IPS-NIHi7 (cell line): ENCODE measurements around the gene PISD.

ENCODE experiments used
- DNase-seq: peaks from one replicate; pipeline ENCODE4 v3.0.0; 2012; ENCODE audit warnings: mixed read lengths; ENCODE audit errors: extremely low spot score

PISD gene

DNA sequence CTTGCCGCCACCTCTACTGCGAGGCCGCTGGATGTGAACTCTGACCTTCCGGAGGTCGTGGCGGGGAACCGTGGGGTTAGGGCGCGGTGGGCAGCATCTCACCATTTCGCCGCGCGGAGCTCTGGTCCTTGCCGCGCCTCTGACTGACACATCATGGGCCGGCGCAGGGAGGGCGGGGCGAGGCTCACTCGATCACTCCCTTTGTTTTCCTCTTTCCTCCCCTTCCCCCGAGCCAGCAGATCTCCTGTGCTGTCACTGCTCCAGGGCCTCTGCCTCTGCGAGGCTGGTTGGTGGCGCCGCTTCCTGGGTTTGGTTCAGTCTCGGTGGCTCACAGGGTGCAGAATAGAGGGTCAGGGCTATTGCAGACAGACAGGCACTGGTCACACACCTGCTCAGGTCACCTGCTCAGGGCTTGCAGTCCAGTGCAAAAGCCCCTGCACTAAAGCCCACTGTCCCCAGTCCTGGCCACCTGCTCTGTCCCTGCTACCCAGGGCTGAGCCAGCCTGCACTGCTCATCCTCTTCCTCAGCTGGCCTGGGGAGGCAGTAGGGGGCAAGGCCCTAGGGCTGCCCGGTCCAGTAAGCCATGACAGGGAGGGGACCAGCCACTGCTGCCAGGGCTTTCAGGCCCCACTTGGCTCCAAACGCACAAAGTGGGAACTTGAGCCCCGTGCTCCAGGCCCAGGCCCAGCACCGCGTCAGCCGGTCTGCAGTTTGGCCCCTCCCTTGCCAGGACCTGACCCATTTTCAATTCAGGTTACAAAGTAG, 36.2 kb downstream of the PISD start:
- DNase-seq = peak; percentile 90

DNA sequence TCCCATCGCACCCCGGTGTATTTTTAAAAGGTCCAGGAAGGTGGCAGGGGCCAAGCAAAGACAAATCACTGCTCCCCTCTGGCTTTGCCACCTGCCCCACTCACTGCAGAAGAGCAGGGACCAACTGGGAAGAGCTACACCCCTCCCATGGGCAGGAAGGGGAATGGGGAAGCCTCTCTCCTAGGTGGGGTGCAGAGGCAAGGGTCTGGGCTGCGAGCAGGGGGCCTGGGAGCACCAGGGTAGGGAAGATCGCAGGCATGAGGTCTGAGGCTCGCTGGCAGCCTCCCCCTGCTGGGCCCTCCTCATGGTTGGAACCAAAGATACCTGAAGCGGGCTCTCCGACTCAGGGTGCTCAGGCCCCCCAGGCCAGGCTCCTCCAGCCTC, 36.8 kb downstream of the PISD start:
- no peak for DNase-seq

DNA sequence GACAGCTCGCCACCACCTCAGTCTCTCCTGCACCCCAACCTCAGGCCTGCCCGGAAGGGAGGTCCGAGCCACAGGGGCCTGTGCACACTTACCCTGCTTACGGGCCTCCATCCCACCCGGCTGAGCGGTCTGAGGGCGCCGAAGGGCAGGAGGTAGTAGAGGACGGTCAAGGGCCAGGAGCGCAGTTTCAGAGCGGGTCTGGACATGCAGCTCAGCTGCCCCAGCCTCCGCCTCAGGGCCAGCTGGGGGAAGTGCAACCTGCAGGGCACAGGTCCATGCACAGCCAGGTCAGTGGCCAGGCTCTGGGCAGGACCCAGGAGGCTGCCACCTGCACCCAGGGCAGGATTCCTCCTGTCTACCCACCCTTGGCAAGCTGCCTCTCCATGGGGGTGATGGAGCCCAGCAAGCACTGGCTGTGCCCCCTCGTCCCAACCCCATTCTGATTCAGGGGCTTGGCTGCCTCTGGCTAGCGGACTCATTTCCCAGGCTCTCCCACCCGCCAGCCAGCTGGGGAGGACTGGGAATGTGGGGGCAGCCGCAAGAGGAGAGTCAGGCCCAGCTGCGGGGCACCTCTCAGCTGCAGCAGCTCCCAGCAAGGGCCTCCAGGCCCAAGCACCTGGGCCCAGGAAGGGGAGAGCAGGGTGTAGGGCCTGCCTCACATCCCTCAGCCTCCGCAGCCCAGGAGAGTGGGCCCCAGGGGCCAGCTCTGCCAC, 38.3 kb downstream of the PISD start:
- DNase-seq = no peak

DNA sequence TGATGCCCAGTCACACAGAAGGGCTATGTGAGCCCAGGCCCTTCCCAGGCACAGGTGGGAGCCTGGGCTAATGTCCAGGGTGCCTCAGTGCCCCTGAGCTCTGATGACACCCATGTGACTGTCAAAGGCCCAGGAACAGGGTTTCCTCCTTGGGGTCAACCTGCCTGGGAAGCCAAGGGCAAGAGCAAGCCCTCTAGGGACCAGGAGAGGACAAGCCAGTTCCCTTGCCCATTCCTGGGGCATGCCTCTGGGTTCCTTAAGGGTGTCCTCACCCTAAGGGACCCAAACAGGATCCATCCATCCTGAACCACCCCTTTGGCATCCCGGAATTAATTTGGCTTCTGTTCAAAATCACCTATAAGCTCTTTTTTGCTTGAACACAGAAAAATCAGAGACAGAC, 39.0 kb downstream of the PISD start:
- DNase-seq = no peak

DNA sequence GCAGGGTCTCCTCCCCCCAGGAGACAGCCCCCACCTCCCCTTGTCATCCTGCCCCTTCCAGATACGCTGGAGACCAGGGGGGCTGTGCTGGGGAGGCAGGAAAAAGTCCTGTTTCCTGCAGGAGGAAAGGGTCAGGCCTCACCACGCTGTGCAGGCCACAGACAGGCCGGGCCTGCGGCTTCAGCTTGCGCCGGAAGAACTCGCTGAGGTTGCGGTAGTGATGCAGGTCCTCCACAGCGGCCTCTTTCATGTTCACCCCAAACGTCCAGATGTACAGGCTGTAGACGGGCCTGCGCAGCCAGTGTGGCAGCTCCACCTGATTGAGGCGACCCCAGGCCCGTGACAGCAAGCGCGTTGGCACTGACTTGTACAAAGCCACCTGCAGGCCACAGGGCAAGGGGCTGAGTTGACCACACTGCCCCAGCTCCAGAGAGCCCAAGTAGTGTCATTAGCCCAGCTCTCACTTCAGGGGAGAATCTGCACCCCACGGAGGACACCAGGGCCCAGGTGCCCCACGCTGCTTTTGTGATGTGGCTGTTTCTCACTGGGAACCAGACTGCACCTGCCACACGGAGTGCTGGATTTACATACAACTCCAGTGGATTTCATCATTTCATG, 40.4 kb downstream of the PISD start:
- no peak for DNase-seq

DNA sequence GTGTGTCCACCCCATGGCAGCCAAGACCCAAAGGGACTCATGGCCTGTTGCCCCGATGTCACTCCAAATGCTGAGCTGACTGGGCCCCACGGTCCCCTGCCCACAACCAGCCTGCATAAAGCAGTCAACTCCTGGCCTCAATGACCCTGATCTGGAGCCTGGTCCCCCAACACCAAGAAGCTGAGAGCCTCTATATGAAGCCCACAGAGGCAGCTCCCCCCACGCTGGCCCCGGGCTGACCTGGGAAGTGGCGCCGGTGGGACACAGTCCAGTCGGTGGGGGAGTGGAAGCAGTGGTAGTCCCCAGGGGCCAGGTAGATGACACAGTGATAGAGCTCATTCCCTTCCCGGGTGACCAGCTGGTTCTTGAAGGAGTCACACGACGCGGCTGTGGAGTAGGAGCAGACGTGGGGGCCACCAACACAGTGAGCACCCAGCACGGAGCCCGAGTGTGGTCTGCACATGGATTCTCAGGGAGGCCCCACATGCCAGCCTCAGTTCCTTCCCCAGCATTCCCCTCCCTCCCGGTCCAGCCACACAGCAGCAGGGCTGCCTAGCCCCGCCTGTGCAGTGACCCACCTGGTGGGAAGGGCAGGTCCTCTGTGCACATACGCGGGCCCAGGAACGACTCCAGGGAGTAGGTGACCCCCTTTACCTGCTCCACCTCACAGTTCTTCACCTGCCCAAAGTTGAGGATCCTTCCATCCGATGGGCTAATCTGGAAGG, 41.1 kb downstream of the PISD start:
- DNase-seq = no peak

DNA sequence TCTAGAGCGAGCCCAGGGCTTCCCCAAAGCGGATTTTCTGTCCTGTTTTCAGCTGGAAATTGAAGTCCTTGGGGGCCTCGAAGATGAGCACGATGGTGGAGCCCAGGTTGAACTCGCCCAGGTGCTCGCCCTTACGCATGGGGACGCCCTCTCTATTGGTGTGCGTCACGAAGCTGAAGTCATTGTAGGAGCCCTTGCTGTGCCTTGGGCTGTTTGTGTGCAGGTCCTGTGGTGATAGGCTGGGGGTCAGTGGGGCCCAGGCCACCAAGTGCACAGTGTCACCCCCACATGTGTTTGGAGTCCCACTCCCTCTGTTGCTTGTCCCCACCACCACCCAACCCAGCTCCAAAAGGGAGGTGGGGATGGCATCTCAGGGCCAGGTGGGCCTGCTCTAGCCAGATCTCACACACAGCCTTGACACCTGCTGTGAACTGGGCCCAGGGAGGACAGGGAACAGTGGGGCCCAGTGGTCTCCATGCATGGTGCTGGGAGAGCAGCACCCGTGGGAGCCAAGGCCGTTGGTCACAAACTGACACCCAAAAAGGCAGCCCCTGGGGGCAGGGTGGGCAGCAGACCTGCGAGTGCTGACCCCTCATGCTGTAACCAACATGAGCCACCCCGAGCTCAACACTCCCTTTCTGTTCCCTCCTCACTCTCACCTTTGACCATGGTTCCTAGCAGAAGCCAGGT, 42.3 kb downstream of the PISD start:
- DNase-seq = no peak

DNA sequence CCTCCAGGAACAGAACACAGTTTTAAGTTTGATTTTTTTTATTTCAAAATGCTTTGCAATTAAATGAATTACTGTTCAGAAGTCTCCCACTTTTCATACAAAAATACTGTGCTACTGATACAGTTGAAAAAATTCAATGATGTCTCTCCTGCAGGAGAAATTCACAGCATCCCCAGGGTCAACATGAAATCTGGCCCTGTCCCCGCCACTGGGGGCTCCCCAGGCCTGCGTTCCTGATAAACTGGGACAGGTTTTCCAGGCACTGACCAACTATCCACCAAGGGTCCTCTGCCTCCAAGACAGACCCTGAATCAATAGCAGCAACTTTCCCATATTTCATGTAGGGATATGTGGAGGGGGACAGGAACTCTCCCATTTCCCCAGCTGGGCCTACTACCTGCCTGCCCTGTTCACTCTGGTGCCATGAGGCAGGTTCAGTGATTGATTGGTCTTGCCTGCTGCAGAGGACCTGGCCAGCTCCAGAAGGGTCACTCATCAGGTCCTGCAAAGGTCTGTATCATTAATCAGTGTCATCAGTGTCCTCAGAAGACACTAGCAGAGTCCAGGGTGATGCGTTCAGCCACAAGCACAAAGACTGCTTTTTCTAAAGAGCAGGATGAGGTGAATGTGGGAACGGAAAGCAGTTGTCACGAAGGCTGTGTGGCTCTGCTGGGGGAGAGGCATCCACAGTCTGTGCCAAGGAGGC, 43.4 kb downstream of the PISD start:
- DNase-seq = no peak

DNA sequence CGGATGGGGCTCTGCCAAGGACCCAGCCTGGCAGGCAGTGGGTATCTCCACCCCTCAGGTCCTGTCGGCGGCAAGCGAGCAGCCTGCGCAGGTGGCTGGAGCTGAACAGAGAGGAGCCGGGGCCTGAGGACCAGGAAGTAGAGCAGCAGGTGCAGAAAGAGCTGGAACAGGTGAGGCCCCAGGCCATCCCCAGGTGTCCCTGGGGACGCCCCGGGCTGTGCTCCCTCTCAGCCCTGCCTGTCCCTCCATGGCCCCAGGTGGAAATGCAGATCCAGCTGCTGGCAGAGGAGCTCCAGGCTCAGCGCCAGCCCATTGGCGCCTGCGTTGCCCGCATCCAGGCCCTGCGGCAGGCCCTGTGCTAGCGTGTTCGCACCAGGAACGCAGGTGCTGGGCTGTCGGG, 44.0 kb downstream of the PISD start:
- DNase-seq = no peak

DNA sequence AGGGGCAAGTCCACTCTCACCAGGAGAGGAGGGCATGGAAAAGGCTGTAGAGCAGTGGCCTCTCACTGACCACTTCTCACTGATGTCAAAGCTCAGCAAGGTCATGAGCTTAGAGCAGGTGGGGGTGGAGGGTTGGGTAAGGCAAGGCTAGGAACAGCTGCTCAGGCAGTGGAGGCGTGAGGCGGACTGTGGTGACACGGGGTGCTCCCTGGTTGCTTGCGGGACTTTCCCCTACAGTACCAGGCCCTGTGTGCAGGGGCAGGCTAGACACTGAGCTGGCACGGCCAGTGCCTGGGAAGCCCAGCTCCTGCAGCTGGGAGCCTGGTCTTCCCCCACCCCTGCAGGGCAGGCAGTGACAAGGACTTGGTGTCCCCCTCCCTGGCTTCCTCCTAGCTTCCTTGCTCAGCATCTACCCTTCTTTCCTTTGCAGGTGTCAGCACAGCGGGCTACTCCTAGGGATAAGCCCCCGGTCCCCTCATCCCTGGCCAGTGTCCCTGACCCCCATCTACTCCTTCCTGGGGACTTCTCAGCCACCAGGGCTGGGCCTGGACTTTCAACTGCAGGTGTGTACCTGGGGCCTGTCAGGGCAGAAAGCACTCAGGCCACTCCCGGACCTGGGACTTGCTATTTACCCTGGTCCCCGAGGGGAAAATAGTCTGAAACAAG, 45.6 kb downstream of the PISD start:
- DNase-seq = no peak

DNA sequence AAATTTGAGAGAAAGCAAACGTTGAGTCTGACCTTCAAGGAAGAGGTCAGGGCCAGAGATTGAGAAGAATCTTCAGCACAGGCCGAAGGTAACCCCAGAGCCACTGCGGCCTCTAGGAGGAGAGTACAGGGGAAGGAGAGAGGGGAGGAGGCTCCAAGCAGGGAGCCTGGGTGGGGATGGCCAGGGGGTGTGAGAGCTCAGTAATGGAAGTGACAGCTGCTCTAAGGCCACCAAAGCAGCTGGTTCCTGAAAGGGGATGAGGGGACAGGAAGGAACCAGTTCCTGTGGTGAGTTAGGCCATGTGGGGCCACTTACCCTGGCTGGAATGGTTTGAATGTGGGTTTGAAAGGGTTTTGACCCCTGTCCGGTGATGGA, 46.1 kb downstream of the PISD start:
- DNase-seq = no peak

DNA sequence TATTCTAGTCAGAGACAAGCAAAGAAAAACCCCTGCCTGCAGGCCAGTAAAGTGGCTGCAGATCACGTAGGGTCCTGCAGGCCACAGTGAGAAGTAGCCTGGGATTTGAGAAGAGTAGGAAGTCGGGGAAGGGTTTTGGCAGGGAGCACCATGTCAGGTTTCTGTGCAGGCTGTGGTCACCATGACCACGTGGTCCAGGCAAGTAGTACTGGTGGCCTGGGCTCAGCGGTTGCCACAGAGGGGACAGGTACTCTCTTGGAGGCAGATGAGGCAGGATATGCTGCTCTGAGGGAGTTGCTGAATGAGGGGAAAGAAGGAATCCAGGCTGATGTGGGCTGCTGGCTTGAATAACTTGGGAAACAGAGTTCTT, 46.5 kb downstream of the PISD start:
- no peak for DNase-seq

DNA sequence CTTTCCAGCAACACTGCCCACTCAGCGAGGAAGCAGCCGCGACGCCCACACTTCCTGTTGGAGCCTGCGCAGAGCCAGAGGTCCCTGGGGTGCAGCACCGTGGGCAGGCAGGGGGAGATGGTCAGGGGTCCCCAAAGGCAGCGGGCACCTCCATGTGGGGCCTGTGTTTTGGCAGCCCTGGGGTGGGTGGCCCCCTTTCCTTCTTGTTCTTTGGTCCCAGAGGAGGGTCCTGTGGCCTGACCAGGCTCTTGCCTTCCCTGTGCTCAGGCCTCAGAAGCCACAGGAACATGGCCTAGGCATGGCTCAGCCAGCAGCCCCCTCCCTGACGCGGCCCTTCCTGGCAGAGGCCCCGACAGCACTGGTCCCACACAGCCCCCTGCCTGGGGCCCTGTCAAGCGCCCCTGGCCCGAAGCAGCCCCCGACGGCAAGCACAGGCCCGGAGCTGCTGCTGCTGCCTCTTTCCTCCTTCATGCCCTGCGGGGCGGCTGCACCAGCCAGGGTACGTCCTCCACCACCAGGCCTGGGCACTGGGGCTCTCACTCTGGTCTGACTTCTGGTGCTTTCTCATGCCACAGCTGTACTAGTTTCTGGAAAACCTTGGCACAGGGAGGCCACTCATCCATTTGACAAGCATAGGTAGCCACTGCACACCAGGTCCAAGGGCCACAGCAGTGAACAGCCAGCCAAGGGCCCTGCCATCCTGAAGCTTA, 47.1 kb downstream of the PISD start:
- no peak for DNase-seq

DNA sequence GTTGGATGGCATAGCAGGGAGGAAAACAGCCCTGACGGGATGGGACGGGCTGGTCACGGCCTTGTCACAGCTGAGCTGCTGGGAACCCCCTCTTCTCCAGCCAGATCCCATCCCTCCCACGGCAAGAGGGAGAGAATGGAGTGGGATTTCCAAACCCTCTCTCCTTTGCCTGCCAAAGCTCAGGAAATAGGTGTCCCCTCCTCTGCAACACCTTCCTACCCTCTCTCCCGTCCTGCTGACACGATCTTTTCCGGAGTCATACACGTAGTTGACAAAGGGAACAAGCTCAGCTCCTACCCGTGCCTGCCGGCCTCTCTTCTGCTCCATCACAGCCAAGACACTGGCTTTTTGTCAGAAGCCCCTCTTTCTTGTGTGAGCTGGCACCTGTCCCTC, 48.1 kb downstream of the PISD start:
- DNase-seq = no peak

DNA sequence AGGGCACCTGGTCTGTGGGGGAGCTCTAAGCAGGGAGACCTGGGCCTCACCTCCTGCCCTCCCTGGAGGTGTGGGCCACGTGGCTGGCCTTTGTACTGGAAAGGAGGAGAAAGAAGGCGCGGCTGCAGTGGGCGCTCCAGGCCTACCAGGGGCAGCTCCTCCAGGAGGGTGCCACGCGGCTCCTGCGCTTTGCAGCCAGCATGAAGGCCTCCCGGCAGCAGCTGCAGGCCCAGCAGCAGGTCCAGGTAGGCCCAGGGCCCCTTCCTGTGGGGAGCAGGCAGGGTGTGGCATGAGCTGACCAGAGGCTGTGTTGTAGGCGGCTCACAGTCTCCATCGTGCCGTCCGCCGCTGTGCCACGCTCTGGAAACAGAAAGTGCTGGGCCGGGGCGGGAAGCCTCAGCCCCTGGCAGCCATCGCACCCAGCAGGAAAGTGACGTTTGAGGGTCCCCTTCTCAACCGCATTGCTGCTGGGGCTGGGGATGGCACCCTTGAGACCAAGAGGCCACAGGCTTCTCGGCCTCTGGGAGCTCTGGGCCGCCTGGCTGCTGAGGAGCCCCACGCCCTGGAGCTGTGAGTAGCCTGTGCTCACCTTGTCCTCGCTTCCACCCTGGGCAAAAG, 48.6 kb downstream of the PISD start:
- DNase-seq = no peak

DNA sequence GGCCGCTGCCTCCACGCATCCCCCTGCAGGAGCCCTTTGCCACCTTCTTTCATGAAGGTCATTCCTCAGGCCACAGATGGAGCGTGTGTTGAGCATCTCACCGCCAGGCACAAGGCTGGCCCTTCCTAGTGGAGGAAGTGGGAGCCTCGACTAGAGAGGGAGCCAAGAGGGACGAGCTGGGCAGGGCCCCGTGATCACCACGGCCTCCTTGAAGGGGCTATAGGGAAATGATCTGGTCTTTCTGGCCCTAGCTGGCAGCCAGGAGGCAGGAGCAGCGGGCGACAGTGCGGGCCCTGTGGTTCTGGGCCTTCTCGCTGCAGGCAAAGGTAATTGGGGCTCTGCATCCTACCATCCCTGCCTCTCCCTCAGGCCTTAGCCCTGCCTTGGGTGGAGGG, 49.1 kb downstream of the PISD start:
- no peak for DNase-seq

DNA sequence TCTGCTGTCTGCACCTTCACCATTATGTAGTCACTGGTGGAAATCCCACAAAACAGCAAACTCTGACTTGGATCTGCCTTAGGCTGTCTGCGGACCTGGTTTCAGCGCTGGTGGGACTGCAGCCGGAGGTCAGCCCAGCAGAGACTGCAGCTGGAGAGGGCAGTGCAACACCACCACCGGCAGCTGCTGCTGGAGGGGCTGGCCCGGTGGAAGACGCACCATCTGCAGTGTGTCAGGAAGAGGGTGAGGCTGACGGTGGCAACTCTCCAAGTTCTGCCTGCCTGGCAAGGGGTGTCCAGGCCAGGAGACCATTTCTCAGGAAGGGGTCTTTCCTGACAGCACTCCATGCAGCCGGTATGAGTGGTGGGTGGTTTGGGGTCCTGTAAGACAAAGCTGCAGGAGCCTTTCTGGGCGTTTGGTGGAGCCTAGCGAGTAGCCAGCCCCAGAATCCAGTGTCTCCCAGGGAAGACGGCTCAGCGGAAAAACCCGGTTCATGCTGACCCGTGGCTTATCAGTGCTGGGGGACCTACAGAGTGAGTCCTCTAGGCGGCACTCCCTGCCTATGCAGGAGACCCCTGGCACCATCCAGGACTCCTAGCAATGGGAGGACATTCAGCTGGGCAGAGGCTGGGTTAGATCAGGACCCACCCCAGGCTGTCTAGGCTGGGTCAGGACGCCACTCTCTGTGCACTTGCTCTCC, 50.8 kb downstream of the PISD start:
- no peak for DNase-seq

DNA sequence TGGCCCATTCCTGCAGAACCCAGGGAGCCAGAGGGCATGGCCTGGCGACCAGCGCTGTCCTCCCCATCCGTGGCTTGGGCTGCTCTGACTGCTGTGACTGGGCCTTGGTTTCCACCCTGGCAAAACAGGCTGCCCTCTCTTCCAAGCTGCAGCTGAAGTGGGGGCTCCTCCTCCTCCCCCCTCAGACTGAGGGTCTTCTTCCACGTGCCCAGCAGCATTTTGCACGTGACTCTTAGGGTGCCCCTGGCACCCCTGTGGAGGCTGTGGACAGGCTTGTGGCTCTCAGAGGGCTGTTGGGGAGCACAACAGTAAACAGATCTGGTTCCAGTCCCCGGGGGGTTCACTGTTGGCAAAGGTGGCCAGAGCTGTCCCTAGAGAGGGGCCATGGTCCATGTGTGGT, 51.4 kb downstream of the PISD start:
- DNase-seq = no peak

DNA sequence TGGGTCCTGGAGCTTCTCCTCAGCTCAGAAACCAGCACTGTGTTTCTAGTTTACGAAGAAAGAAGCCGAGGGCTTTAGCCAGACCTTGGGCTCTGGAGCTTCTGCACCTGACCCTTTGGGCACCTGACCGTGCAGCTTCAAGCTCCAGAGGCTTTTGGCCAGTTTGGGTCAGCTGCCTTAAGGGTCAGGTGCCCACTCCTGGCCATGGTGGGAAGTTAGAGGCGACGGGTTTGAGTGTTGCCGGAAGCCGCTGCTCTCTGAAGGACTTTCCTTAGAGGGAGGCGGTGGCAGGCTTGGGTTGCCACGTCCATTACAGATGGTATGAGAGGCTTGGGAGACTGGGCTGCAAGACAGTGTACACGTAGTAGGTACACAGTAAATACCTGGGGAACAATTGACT, 52.3 kb downstream of the PISD start:
- DNase-seq = no peak
